DMS53 (cell line): ENCODE results near the gene ZNF300.
"Not testable (repeated sequence)": the region's sequence is repeated elsewhere in the genome, so short reads cannot be mapped to it uniquely, and the experiment has no call there.

ENCODE experiments used
- DNase-seq: peaks from one replicate; lab custom pipeline; 2025; lab: John Stamatoyannopoulos, UW

The ZNF300 gene

GRCh38 chr5:150904479-150905311 is at the start of gene ZNF300:
TSS of gene ZNF300 (minus strand) at chr5:150904980. CDS start at chr5:150903155, 1,825 bp downstream.
- DNase-seq = peak; percentile 98

- no peak for DNase-seq
Observed at GRCh38 chr5:150948539-150948938, 43.8 kb upstream of the ZNF300 start.

- DNase-seq = peak; percentile 94
Observed at GRCh38 chr5:150946351-150946905, 41.6 kb upstream of the ZNF300 start.

- DNase-seq = peak; percentile 46
Observed at GRCh38 chr5:150945947-150946346, 41.2 kb upstream of the ZNF300 start.

DNA sequence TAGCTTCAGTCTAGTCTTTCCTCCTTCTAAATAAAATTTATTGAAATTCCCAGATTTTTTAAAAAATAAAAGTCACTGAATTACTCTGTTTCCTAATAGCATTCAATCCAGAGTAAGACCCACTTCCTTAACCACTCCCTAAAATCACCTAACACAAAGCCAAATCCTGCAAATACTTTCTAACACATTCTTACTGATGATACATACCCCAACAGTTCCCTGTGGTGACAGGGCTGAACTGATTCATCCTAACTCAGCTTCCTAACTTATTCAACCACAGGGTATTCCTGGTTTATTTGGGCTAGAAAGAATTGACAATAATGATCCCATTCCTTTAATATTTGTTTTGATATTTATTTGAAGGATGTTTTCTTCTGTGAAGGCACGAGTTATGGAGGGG is 40.7 kb upstream of the ZNF300 start:
- DNase-seq = no peak

GRCh38 chr5:150931368-150931965 is 26.7 kb upstream of the ZNF300 start:
- DNase-seq = peak; percentile 43

- peak; percentile 16 for DNase-seq
Observed at GRCh38 chr5:150918613-150919012, 13.8 kb upstream of the ZNF300 start.

DNA sequence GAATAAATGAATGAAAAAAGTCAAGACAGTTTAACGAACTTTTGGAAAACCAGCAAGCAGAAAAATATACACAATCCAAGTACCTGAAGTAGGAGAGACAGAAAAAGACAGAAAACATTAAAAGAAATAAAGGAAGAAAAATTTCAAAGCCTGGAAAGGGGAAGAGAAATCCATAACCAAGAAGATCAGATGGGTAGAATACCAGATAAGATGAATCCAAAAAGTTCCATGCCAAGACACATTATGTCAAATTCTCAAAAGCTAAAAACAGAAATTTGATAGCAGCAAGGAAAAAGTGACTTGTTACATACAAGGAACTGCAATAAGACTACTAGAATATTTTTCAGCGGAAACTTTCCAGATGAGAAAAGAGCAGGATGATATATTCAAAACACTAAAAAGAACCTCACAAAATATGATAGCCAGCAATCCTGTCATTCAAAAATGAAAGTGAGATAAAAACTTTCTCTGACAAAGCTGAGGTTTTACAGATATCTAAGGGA is 7.6 kb upstream of the ZNF300 start:
- no peak for DNase-seq

DNA sequence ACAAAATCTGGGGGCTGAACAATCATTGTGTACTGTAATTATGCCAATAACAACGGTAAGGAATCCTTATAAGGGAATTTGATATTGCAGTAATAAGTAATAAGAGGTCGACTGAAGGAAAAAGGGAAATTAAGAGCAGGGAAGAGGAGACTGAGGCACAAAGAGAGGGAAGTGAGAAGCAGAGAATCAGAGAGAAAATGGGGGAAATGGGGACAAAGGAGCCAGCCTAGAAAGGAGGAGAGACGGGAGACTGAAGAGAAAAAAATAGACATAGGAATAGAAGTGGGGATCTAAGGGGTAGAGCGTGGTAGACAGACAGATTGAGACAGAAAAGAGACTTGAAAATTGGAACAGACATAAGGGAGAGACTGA is 518 bp upstream of the ZNF300 start:
- DNase-seq = no peak

GRCh38 chr5:150901446-150901845 is 3.3 kb downstream of the ZNF300 start:
- no peak for DNase-seq

DNA sequence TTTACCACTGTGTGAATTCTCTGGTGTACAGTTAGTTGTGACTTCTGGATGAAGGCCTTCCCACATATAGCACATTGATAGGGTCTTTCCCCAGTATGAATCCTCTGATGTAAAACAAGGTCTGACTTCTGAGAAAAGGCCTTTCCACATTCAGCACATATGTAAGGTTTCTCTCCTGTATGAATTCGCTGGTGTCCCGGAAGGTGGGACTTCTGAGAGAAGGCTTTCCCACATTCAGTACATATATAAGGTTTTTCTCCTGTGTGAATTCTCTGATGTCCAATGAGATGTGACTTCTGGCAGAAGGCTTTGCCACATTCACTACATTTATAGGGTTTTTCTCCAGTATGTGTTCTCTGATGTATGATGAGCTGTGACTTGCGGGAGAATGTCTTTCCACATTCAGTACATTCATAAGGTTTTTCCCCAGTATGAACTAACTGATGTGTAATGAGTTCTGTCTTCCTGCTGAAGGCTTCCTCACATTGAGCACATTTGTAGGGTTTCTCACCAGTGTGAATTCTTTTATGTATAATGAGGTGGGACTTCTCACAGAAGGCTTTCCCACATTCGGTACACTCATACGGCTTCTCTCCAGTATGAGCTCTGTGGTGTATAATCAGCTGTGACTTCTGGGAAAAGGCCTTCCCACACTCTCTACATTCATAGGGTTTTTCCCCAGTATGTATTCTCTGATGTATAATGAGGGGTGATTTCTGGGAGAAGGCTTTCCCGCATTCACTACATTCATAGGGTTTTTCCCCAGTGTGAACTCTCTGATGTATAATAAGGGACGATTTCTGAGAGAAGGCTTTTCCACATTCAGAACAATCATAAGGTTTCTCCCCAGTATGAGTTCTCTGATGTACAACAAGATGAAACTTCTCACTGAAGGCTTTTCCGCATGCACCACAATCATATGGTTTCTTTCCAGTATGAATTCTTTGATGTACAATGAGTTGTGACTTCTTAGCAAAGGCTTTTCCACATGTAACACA is 9.1 kb downstream of the ZNF300 start:
- peak; percentile 41 for DNase-seq

DNA sequence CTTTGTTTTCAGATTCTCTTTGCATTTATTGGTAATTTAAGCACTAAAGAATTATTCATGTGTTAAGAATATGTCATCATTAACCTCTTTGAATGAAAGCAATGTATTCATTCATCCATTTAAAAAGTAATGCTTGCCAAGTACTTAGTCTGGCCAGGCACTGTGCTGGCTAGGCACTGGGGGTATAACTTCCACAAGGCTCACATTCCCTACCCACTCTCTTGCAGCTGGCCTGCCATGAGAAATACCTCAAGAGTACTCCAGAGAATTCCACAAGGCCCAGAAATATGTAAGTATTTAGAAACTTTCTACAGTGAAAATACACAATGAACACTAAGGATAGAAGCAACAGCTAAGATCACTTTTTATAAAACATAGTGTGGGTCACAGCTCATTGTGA is 25.4 kb downstream of the ZNF300 start:
- no peak for DNase-seq

GRCh38 chr5:150862070-150862469 is 42.7 kb downstream of the ZNF300 start:
- no peak for DNase-seq

- no peak for DNase-seq
Observed at GRCh38 chr5:150860246-150860821, 44.4 kb downstream of the ZNF300 start.

- DNase-seq = not testable (repeated sequence)
Observed at GRCh38 chr5:150856700-150857099, 48.1 kb downstream of the ZNF300 start.

- no peak for DNase-seq
Observed at GRCh38 chr5:150853561-150853960, 51.2 kb downstream of the ZNF300 start.

DNA sequence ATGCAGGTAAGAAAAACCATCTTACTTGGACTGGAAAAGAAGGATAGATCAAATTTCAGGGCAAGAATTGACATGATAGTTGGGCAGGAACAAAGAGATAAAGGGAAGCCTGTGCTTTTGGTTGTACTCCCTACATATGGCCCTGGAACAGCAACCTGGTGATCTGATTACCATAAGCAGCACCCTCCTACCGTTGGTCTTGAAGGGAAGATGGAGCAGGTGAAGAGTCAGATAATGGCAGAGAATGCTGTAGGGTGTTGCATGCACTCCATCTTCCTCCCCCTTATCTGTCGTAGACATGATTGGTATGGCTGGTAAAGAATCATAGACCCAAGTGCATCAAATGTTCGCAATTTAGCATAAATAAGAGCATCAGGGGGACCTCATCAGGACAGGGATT is 53.7 kb downstream of the ZNF300 start:
- DNase-seq = no peak

DNA sequence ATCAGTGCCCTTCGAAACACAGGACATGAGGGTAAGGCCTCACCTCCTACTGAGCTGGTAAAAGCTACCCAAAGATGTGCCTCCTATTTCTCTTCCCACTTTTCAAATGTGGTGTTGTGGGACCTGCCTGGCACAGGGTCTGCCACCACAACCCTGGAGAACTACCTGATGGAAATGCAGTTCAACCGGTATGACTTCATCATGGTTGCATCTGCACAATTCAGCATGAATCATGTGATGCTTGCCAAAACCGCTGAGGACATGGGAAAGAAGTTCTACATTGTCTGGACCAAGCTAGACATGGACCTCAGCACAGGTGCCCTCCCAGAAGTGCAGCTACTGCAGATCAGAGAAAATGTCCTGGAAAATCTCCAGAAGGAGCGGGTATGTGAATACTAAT is 56.5 kb downstream of the ZNF300 start:
- peak; percentile 8 for DNase-seq

DNA sequence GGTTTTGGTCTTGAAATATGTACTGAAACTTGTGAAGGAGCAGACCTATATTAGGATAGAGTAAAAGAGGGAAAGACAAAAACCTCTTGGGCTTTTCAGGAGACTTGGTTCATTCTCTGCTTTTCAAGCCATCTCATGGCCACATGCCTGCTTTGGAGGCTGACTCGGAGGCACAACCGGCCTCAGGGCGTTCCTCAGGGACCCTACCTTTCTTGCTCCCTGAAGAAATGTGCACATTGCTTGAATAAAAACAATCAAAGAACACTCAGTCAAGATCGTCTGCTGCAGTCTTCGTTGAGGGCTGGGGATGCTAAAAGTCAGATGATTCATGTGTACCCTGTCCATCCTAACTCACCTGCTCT is 57.5 kb downstream of the ZNF300 start:
- DNase-seq = no peak

- peak; percentile 94 for DNase-seq
Observed at GRCh38 chr5:150846654-150847333, 58.0 kb downstream of the ZNF300 start.

DNA sequence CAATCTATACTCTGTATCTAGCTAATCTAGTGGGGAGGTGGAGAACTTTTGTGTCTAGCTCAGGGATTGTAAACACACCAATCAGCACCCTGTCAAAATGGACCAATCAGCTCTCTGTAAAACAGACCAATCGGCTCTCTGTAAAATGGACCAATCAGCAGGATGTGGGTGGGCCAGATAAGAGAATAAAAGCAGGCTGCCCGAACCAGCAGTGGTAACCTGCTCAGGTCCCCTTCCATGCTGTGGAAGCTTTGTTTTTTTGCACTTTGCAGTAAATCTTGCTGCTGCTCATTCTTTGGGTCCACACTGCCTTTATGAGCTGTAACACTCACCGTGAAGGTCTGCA is 58.5 kb downstream of the ZNF300 start, which contains the start of gene IRGM:
Gene IRGM, plus strand, starts transcription at position 214 of the 346 bp plus-strand sequence. CDS start 1,603 bp downstream, outside the sequence.
- DNase-seq = not testable (repeated sequence)
